ENCODE results near the gene MAP4K4. TPM values are rescaled to one million over a fixed set of nuclear protein-coding genes. Genes with fewer than 3 reads are reported as not detected.

MAP4K4 gene
- total and polyA plus RNA-seq, 2 of the 13 experiments (the other 11 are each of a cell fraction or from before 2014, with no cell fraction given), result 105 to 264 TPM

GRCh38 chr2:101733257-101733993 lies 35.9 kb downstream of the MAP4K4 start (continued):
- TF ChIP-seq ZNF460 (CRISPR knock-in tag; IDR thresholded peaks at IDR 0.05; ENCODE audit: borderline replicate concordance) (no peak), THRA (CRISPR knock-in tag; IDR thresholded peaks at IDR 0.05; ENCODE audit: borderline replicate concordance) (peak; percentile 76; the same call in 1 of the 2 replicates), ZNF430 (CRISPR knock-in tag; IDR thresholded peaks at IDR 0.05) (0 out of 2 replicates have a peak, but pooled peaks have one; percentile 41), ZNF160 (CRISPR knock-in tag; IDR thresholded peaks at IDR 0.05) (peak; percentile 70), HNF4A (CRISPR knock-in tag; IDR thresholded peaks at IDR 0.05) (peak; percentile 78), ZNF619 (CRISPR knock-in tag; IDR thresholded peaks at IDR 0.05) (peak; percentile 88; the same call in 1 of the 2 replicates), ZKSCAN5 (CRISPR knock-in tag; IDR thresholded peaks at IDR 0.05) (no peak), MATR3 (CRISPR knock-in tag; IDR thresholded peaks at IDR 0.05) (no peak), HOXA5 (CRISPR knock-in tag; IDR thresholded peaks at IDR 0.05) (peak; percentile 86), ZNF225 (CRISPR knock-in tag; IDR thresholded peaks at IDR 0.05) (no peak), ZNF224 (CRISPR knock-in tag; IDR thresholded peaks at IDR 0.05) (peak; percentile 80; the same call in 1 of the 2 replicates), PATZ1 (CRISPR knock-in tag; IDR thresholded peaks at IDR 0.05) (peak; percentile 44; the same call in 1 of the 2 replicates), E2F5 (CRISPR knock-in tag; conservative IDR thresholded peaks at IDR 0.05) (no peak), FIP1L1 (IDR thresholded peaks at IDR 0.05; ENCODE audit: borderline replicate concordance, insufficient read depth, low read depth, low read length) (no peak), STAT5B (CRISPR knock-in tag; IDR thresholded peaks at IDR 0.05) (no peak), NPAS2 (CRISPR knock-in tag; IDR thresholded peaks at IDR 0.05; ENCODE audit: borderline replicate concordance) (no peak), ZFP36L1 (CRISPR knock-in tag; IDR thresholded peaks at IDR 0.05) (no peak), EED (CRISPR knock-in tag; IDR thresholded peaks at IDR 0.05) (0 out of 2 replicates have a peak, but pooled peaks have one; percentile 14), IKZF5 (CRISPR knock-in tag; IDR thresholded peaks at IDR 0.05) (peak; percentile 66), ZNF329 (CRISPR knock-in tag; IDR thresholded peaks at IDR 0.05; ENCODE audit: low read depth) (peak; percentile 74), THAP7 (CRISPR knock-in tag; IDR thresholded peaks at IDR 0.05) (0 out of 2 replicates have a peak, but pooled peaks have one; percentile 58), ZNF441 (CRISPR knock-in tag; IDR thresholded peaks at IDR 0.05; ENCODE audit: borderline replicate concordance) (no peak), SMC3 (IDR thresholded peaks at IDR 0.05; ENCODE audit: low read length) (peak; percentile 30; the same call in 1 of the 2 replicates), ZNF614 (CRISPR knock-in tag; IDR thresholded peaks at IDR 0.05; ENCODE audit: borderline replicate concordance) (0 out of 2 replicates have a peak, but pooled peaks have one; percentile 11), MIXL1 (CRISPR knock-in tag; IDR thresholded peaks at IDR 0.05) (peak; percentile 17; the same call in 1 of the 2 replicates)
